ENCODE measurements around the gene HCAR3. TPM values are rescaled to one million over a fixed set of nuclear protein-coding genes. Genes with fewer than 3 reads are reported as not detected.

The HCAR3 gene
- total and polyA plus RNA-seq, 2 donors (not counting 1 experiment from before 2014, with no cell fraction given) = under 0.01 TPM; not detected in 1

- H3K27ac ChIP-seq (ENCODE audit: insufficient read depth, low read length) = no peak overlapping the region
- no peaks in the 10 kb centered on the region for H3K27me3 ChIP-seq (ENCODE audit: control insufficient read depth, insufficient read depth, low read length)
- TF ChIP-seq CTCF (conservative IDR thresholded peaks at IDR 0.05 in 1 of 2, IDR thresholded peaks at IDR 0.05 in 1 of 2; ENCODE audit: low read depth in 1 of 2, low read length in 2 of 2) (no peak), EZH2 (IDR thresholded peaks at IDR 0.05; ENCODE audit: low read length, missing control alignments) (no peak)
- DNase-seq (ENCODE audit: low read depth in 2 of 2) = no peak
- no peaks in the 10 kb centered on the region for H3K79me2 ChIP-seq (ENCODE audit: control insufficient read depth, insufficient read depth, low read length)
- H2AFZ ChIP-seq (ENCODE audit: low read length) = no peak overlapping the region
- H3K9me3 ChIP-seq (ENCODE audit: control insufficient read depth, insufficient read depth, low read depth, low read length) = no peaks in the 10 kb centered on the region
- no peak overlapping the region for H3K9ac ChIP-seq (ENCODE audit: insufficient read depth, low read length)
- no peaks in the 10 kb centered on the region for H4K20me1 ChIP-seq (ENCODE audit: control insufficient read depth, extremely low read depth, insufficient read depth, low read length)
- no peaks in the 10 kb centered on the region for H3K36me3 ChIP-seq (ENCODE audit: control insufficient read depth, insufficient read depth, low read length)
- H3K4me3 ChIP-seq (replicated peaks in 1 of 4; ENCODE audit: control extremely low read depth in 1 of 4, insufficient read depth in 1 of 4, low read depth in 3 of 4, low read length in 4 of 4) = no peak overlapping the region
- H3K4me2 ChIP-seq (ENCODE audit: extremely low read depth, insufficient read depth, low read length) = no peak overlapping the region
- no peaks in the 10 kb centered on the region for H3K4me1 ChIP-seq (ENCODE audit: control insufficient read depth, extremely low read depth, insufficient read depth, low read length)
Observed at GRCh38 chr12:122732611-122733010, 16.0 kb upstream of the HCAR3 start.

- Histone ChIP-seq H3K79me2 (ENCODE audit: control insufficient read depth, insufficient read depth, low read length) (no peaks in the 10 kb centered on the region), H3K36me3 (ENCODE audit: control insufficient read depth, insufficient read depth, low read length) (no peaks in the 10 kb centered on the region), H3K27ac (ENCODE audit: insufficient read depth, low read length) (no peak overlapping the region), H2AFZ (ENCODE audit: low read length) (no peak overlapping the region), H3K4me3 (replicated peaks in 1 of 4; ENCODE audit: control extremely low read depth in 1 of 4, insufficient read depth in 1 of 4, low read depth in 3 of 4, low read length in 4 of 4) (no peak overlapping the region), H3K9ac (ENCODE audit: insufficient read depth, low read length) (no peak overlapping the region), H3K27me3 (ENCODE audit: control insufficient read depth, insufficient read depth, low read length) (no peaks in the 10 kb centered on the region), H3K4me1 (ENCODE audit: control insufficient read depth, extremely low read depth, insufficient read depth, low read length) (no peaks in the 10 kb centered on the region), H3K9me3 (ENCODE audit: control insufficient read depth, insufficient read depth, low read depth, low read length) (no peaks in the 10 kb centered on the region), H3K4me2 (ENCODE audit: extremely low read depth, insufficient read depth, low read length) (no peak overlapping the region), H4K20me1 (ENCODE audit: control insufficient read depth, extremely low read depth, insufficient read depth, low read length) (no peaks in the 10 kb centered on the region)
- no peak for DNase-seq (ENCODE audit: low read depth in 2 of 2)
- TF ChIP-seq EZH2 (IDR thresholded peaks at IDR 0.05; ENCODE audit: low read length, missing control alignments) = no peak
- no peak for TF ChIP-seq CTCF (conservative IDR thresholded peaks at IDR 0.05 in 1 of 2, IDR thresholded peaks at IDR 0.05 in 1 of 2; ENCODE audit: low read depth in 1 of 2, low read length in 2 of 2)
Observed at GRCh38 chr12:122732170-122732569, 15.6 kb upstream of the HCAR3 start.

GRCh38 chr12:122730215-122731014 is 13.8 kb upstream of the HCAR3 start, which contains the start of gene HCAR1:
TSS of gene HCAR1 (minus strand) at chr12:122730844. CDS start at chr12:122730339, 505 bp downstream.
- Histone ChIP-seq H2AFZ (ENCODE audit: low read length) (peak within 1 kb of the TSS; percentile 67), H3K4me3 (replicated peaks in 1 of 4; ENCODE audit: control extremely low read depth in 1 of 4, insufficient read depth in 1 of 4, low read depth in 3 of 4, low read length in 4 of 4) (peak within 1 kb of the TSS; percentile 16 to 39 (median 29)), H3K4me2 (ENCODE audit: extremely low read depth, insufficient read depth, low read length) (peak within 1 kb of the TSS; percentile 48), H3K36me3 (ENCODE audit: control insufficient read depth, insufficient read depth, low read length) (no peaks in the 10 kb centered on the region), H3K4me1 (ENCODE audit: control insufficient read depth, extremely low read depth, insufficient read depth, low read length) (no peaks in the 10 kb centered on the region), H3K27ac (ENCODE audit: insufficient read depth, low read length) (peak within 1 kb of the TSS; percentile 28), H4K20me1 (ENCODE audit: control insufficient read depth, extremely low read depth, insufficient read depth, low read length) (no peaks in the 10 kb centered on the region), H3K9ac (ENCODE audit: insufficient read depth, low read length) (peak within 1 kb of the TSS; percentile 21), H3K27me3 (ENCODE audit: control insufficient read depth, insufficient read depth, low read length) (no peaks in the 10 kb centered on the region), H3K9me3 (ENCODE audit: control insufficient read depth, insufficient read depth, low read depth, low read length) (no peaks in the 10 kb centered on the region), H3K79me2 (ENCODE audit: control insufficient read depth, insufficient read depth, low read length) (no peaks in the 10 kb centered on the region)
- DNase-seq (ENCODE audit: low read depth in 2 of 2) = peak in 1 of 2 donors; percentile 25
- no peak for TF ChIP-seq CTCF (conservative IDR thresholded peaks at IDR 0.05 in 1 of 2, IDR thresholded peaks at IDR 0.05 in 1 of 2; ENCODE audit: low read depth in 1 of 2, low read length in 2 of 2)
